HG02623 (cell line): ENCODE results near the gene LAMB4.

Experiments used
- ATAC-seq: cut with Tn5 transposase; IDR thresholded peaks from one replicate; pipeline ENCODE4 v1.9.1; 2021; ENCODE audit warnings: moderate library complexity; ENCODE audit not compliant: unreplicated experiment

Gene LAMB4

GRCh38 chr7:108016841-108017775 is 113.1 kb downstream of the LAMB4 start:
- no peak for ATAC-seq

GRCh38 chr7:108015740-108016139 is 114.4 kb downstream of the LAMB4 start:
- ATAC-seq = no peak

GRCh38 chr7:108014747-108015682 is 115.1 kb downstream of the LAMB4 start:
- ATAC-seq = no peak

- no peak for ATAC-seq
Measured at GRCh38 chr7:108014215-108014614, 115.9 kb downstream of the LAMB4 start.

- no peak for ATAC-seq
Measured at GRCh38 chr7:108012499-108013430, 117.4 kb downstream of the LAMB4 start.

- no peak for ATAC-seq
Measured at GRCh38 chr7:108010377-108010776, 119.8 kb downstream of the LAMB4 start.

- ATAC-seq = no peak
Measured at GRCh38 chr7:108009873-108010272, 120.3 kb downstream of the LAMB4 start.

GRCh38 chr7:108008827-108009226 is 121.3 kb downstream of the LAMB4 start:
- ATAC-seq = no peak

GRCh38 chr7:108008240-108008639 is 121.9 kb downstream of the LAMB4 start:
- ATAC-seq = no peak

- ATAC-seq = no peak
Measured at GRCh38 chr7:108007762-108008161, 122.4 kb downstream of the LAMB4 start.

- no peak for ATAC-seq
Measured at GRCh38 chr7:108007261-108007660, 122.9 kb downstream of the LAMB4 start.

- no peak for ATAC-seq
Measured at GRCh38 chr7:108004220-108005142, 125.7 kb downstream of the LAMB4 start.

- ATAC-seq = no peak
Measured at GRCh38 chr7:108003599-108003935, 126.6 kb downstream of the LAMB4 start.

- no peak for ATAC-seq
Measured at GRCh38 chr7:108002726-108003598, 127.2 kb downstream of the LAMB4 start, which contains the start of gene LAMB1. TSS of gene LAMB1 (minus strand) at chr7:108003161. CDS start at chr7:108002885, 276 bp downstream.

- ATAC-seq = no peak
Measured at GRCh38 chr7:108001764-108002725, 128.1 kb downstream of the LAMB4 start.

- no peak for ATAC-seq
Measured at GRCh38 chr7:108000875-108001763, 129.0 kb downstream of the LAMB4 start.
